ENCODE results near the gene CADPS2. TPM values are rescaled to one million over a fixed set of nuclear protein-coding genes. Genes with fewer than 3 reads are reported as not detected.

Gene CADPS2
- polyA plus RNA-seq, 3 donors = not detected

DNA sequence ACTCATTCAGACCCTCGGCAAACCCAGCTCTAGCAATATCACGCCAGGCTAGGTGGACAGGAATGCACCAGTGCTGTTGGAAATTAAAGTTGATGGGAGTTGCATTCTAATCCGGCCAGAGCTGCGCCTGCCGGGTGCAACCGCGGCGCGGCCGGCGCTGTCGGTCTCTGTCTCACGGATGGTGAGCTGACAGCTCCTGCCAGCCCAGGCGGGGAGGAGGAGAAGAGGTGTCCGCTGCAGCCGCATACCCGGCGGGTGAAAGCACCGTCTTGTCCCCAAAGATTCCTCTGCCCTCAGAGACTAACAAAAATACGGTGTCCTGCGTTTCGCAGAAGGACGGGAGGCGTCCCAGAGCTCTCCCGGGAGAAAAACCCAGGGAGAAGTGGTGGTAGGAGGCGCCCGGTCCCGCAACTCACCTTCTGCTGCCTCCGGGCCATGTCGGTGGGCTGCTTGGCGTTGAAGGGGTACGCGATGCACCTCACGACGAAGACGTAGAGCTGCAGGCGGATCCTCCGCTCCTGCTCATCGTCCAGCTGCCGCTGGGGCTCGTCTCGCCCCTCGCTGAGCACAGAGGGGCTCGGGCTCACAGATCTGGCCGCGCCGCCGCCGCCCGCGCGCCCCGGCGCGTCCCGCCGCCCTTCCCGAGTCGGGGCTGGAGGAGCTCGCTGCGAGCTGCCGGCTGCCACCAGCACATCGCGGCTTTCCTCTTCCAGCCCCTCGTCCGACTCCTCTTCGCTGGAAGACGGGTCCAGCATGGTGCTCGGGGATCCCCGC lies 490 bp downstream of the CADPS2 start:
- no peak overlapping the region for H3K9ac ChIP-seq (ENCODE audit: insufficient read depth, low read length, poor library complexity, severe bottlenecking)
- H3K36me3 ChIP-seq (replicated peaks in 1 of 2; ENCODE audit: control insufficient read depth in 1 of 2, insufficient read depth in 2 of 2, low read length in 2 of 2) = no peaks in the 10 kb centered on the region
- peaks cover 0 to 25% of the 10 kb centered on the region in 2 donors for H3K9me3 ChIP-seq (replicated peaks in 1 of 2; ENCODE audit: control insufficient read depth in 1 of 2, insufficient read depth in 1 of 2, low read length in 2 of 2)
- Mint-ChIP-seq H3K36me3 (no peaks in the 10 kb centered on the region), H3K27ac (no peak overlapping the region), H3K4me1 (peaks cover 5% of the 10 kb centered on the region), H3K27me3 (ENCODE audit: low read depth in 3 of 3) (peaks cover 46 to 72% (median 54%) of the 10 kb centered on the region in 3 donors), H3K4me3 (peak overlapping the region; percentile 58 to 83), H3K9me3 (peaks cover 0 to 10% (median 2%) of the 10 kb centered on the region in 7 donors)
- H3K27me3 ChIP-seq (ENCODE audit: control insufficient read depth in 2 of 2, insufficient read depth in 2 of 2, low read length in 2 of 2) = peaks cover 51 to 73% of the 10 kb centered on the region in 2 donors
- intact Hi-C loops (cut with micrococcal nuclease) = no loop called here
- H3K4me1 ChIP-seq (ENCODE audit: control insufficient read depth in 1 of 2, insufficient read depth in 2 of 2, low read length in 2 of 2) = no peaks in the 10 kb centered on the region
- H2AFZ ChIP-seq (ENCODE audit: insufficient read depth, low read depth, low read length, poor library complexity, severe bottlenecking) = peak overlapping the region; percentile 51
- no peaks in the 10 kb centered on the region for H3K79me2 ChIP-seq (ENCODE audit: insufficient read depth, low read length)
- DNase-seq = no peak
- H3K27ac ChIP-seq (ENCODE audit: low read depth in 1 of 2, low read length in 2 of 2) = no peak overlapping the region
- H3K4me2 ChIP-seq (replicated peaks; ENCODE audit: extremely low read depth, low read length, poor library complexity, severe bottlenecking) = peak overlapping the region; percentile 69
- peak overlapping the region in 2 of 3 experiments; percentile 4 to 62 for H3K4me3 ChIP-seq (replicated peaks in 1 of 3; ENCODE audit: low read depth in 2 of 3, low read length in 3 of 3)
- H4K20me1 ChIP-seq (ENCODE audit: insufficient read depth, low read length) = no peaks in the 10 kb centered on the region
- TF ChIP-seq, protein P1, sequence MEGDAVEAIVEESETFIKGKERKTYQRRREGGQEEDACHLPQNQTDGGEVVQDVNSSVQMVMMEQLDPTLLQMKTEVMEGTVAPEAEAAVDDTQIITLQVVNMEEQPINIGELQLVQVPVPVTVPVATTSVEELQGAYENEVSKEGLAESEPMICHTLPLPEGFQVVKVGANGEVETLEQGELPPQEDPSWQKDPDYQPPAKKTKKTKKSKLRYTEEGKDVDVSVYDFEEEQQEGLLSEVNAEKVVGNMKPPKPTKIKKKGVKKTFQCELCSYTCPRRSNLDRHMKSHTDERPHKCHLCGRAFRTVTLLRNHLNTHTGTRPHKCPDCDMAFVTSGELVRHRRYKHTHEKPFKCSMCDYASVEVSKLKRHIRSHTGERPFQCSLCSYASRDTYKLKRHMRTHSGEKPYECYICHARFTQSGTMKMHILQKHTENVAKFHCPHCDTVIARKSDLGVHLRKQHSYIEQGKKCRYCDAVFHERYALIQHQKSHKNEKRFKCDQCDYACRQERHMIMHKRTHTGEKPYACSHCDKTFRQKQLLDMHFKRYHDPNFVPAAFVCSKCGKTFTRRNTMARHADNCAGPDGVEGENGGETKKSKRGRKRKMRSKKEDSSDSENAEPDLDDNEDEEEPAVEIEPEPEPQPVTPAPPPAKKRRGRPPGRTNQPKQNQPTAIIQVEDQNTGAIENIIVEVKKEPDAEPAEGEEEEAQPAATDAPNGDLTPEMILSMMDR (IDR thresholded peaks at IDR 0.05) = no peak
- under 1% methylated on average over 63 of the region's 70 CpGs for WGBS (ENCODE audit: insufficient coverage)

DNA sequence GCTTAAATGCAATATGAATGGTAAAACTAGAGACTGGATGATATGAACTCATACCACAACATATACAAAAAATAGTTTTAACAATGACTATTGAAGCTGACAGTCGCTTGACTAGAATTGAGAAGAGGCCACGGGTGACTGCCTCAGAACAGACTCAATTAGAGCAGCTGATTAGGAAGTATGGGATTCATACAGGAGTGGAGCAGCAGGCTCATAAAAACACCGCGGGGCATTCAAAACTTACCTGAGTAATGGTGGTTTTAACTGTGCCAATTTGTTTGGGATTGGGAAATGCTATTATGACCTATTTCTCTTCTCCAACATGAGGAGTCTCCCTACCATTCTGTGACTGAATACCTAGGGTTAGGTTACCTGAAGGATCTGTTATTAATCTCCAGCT lies 2.1 kb downstream of the CADPS2 start:
- Histone ChIP-seq H3K9ac (ENCODE audit: insufficient read depth, low read length, poor library complexity, severe bottlenecking) (no peak overlapping the region), H3K79me2 (ENCODE audit: insufficient read depth, low read length) (no peaks in the 10 kb centered on the region), H3K4me1 (ENCODE audit: control insufficient read depth in 1 of 2, insufficient read depth in 2 of 2, low read length in 2 of 2) (no peaks in the 10 kb centered on the region), H3K9me3 (replicated peaks in 1 of 2; ENCODE audit: control insufficient read depth in 1 of 2, insufficient read depth in 1 of 2, low read length in 2 of 2) (peaks cover 0 to 25% of the 10 kb centered on the region in 2 donors), H3K27me3 (ENCODE audit: control insufficient read depth in 2 of 2, insufficient read depth in 2 of 2, low read length in 2 of 2) (peaks cover 48 to 64% of the 10 kb centered on the region in 2 donors), H3K4me3 (replicated peaks in 1 of 3; ENCODE audit: low read depth in 2 of 3, low read length in 3 of 3) (no peak overlapping the region), H4K20me1 (ENCODE audit: insufficient read depth, low read length) (no peaks in the 10 kb centered on the region), H2AFZ (ENCODE audit: insufficient read depth, low read depth, low read length, poor library complexity, severe bottlenecking) (no peak overlapping the region), H3K4me2 (replicated peaks; ENCODE audit: extremely low read depth, low read length, poor library complexity, severe bottlenecking) (no peak overlapping the region), H3K36me3 (replicated peaks in 1 of 2; ENCODE audit: control insufficient read depth in 1 of 2, insufficient read depth in 2 of 2, low read length in 2 of 2) (no peaks in the 10 kb centered on the region), H3K27ac (ENCODE audit: low read depth in 1 of 2, low read length in 2 of 2) (no peak overlapping the region)
- H3K4me3 Mint-ChIP-seq = peak overlapping the region in 1 of 2 donors; percentile 51
- intact Hi-C loops (cut with micrococcal nuclease) = no loop called here
- no peak overlapping the region for H3K27ac Mint-ChIP-seq
- no peaks in the 10 kb centered on the region for H3K36me3 Mint-ChIP-seq
- TF ChIP-seq, protein P1 (IDR thresholded peaks at IDR 0.05) = no peak
- peaks cover 46 to 70% (median 54%) of the 10 kb centered on the region in 3 donors for H3K27me3 Mint-ChIP-seq (ENCODE audit: low read depth in 3 of 3)
- WGBS (ENCODE audit: insufficient coverage) = 73% methylated on average over 2 of the region's 4 CpGs
- DNase-seq = no peak
- peaks cover 0 to 10% (median 2%) of the 10 kb centered on the region in 7 donors for H3K9me3 Mint-ChIP-seq
- peaks cover 5% of the 10 kb centered on the region for H3K4me1 Mint-ChIP-seq

Data from CD14-positive monocyte (primary cell).